IPS-18a (cell line): ENCODE results near the gene CPNE4.

Experiments
- H3K27ac ChIP-seq: one replicate; pipeline ENCODE4 v1.5.1; 2013; ENCODE audit warnings: low read length
- H3K27me3 ChIP-seq: one replicate; pipeline ENCODE4 v1.6.1; 2013; ENCODE audit warnings: mild to moderate bottlenecking, low read length; ENCODE audit not compliant: control insufficient read depth, insufficient read depth
- H3K36me3 ChIP-seq: one replicate; pipeline ENCODE4 v1.6.1; 2013; ENCODE audit warnings: low read depth, low read length; ENCODE audit not compliant: control insufficient read depth
- H3K4me1 ChIP-seq: one replicate; pipeline ENCODE4 v1.6.1; 2013; ENCODE audit warnings: low read depth, low read length; ENCODE audit not compliant: control insufficient read depth
- H3K4me3 ChIP-seq: one replicate; pipeline ENCODE4 v1.5.1; 2013; ENCODE audit warnings: low read length
- H3K9ac ChIP-seq: one replicate; pipeline ENCODE4 v1.6.1; 2013; ENCODE audit warnings: mild to moderate bottlenecking, low read length, moderate library complexity
- H3K9me3 ChIP-seq: one replicate; pipeline ENCODE4 v1.6.1; 2013; ENCODE audit warnings: low read depth, low read length; ENCODE audit not compliant: control insufficient read depth

Gene CPNE4

GRCh38 chr3:131582438-131582837, 452.4 kb downstream of the CPNE4 start:
- no peaks in the 10 kb centered on the region for H3K4me1 ChIP-seq
- H3K9me3 ChIP-seq, result no peaks in the 10 kb centered on the region
- H3K9ac ChIP-seq, result no peak overlapping the region
- no peaks in the 10 kb centered on the region for H3K36me3 ChIP-seq
- H3K27ac ChIP-seq, result no peak overlapping the region
- H3K27me3 ChIP-seq, result no peaks in the 10 kb centered on the region
- H3K4me3 ChIP-seq, result no peak overlapping the region

- H3K36me3 ChIP-seq, result no peaks in the 10 kb centered on the region
- H3K4me3 ChIP-seq, result no peak overlapping the region
- H3K9me3 ChIP-seq, result no peaks in the 10 kb centered on the region
- H3K27ac ChIP-seq, result no peak overlapping the region
- peaks cover 14% of the 10 kb centered on the region for H3K4me1 ChIP-seq
- no peaks in the 10 kb centered on the region for H3K27me3 ChIP-seq
- no peak overlapping the region for H3K9ac ChIP-seq
Measured at GRCh38 chr3:131568460-131568859, 466.4 kb downstream of the CPNE4 start.

GRCh38 chr3:131564812-131565211, 470.0 kb downstream of the CPNE4 start:
- no peaks in the 10 kb centered on the region for H3K9me3 ChIP-seq
- peaks cover 27% of the 10 kb centered on the region for H3K4me1 ChIP-seq
- H3K4me3 ChIP-seq, result no peak overlapping the region
- H3K36me3 ChIP-seq, result no peaks in the 10 kb centered on the region
- no peak overlapping the region for H3K9ac ChIP-seq
- H3K27ac ChIP-seq, result no peak overlapping the region
- no peaks in the 10 kb centered on the region for H3K27me3 ChIP-seq

GRCh38 chr3:131561511-131561910, 473.3 kb downstream of the CPNE4 start:
- Histone ChIP-seq H3K36me3 (no peaks in the 10 kb centered on the region), H3K9ac (no peak overlapping the region), H3K9me3 (no peaks in the 10 kb centered on the region), H3K4me1 (peaks cover 13% of the 10 kb centered on the region), H3K27me3 (no peaks in the 10 kb centered on the region), H3K4me3 (no peak overlapping the region), H3K27ac (no peak overlapping the region)

- H3K27me3 ChIP-seq, result no peaks in the 10 kb centered on the region
- no peak overlapping the region for H3K4me3 ChIP-seq
- no peak overlapping the region for H3K9ac ChIP-seq
- peaks cover 13% of the 10 kb centered on the region for H3K4me1 ChIP-seq
- H3K36me3 ChIP-seq, result no peaks in the 10 kb centered on the region
- no peaks in the 10 kb centered on the region for H3K9me3 ChIP-seq
- H3K27ac ChIP-seq, result no peak overlapping the region
Measured at GRCh38 chr3:131560795-131561194, 474.0 kb downstream of the CPNE4 start.

GRCh38 chr3:131555456-131555855, 479.4 kb downstream of the CPNE4 start:
- H3K4me3 ChIP-seq, result no peak overlapping the region
- H3K27ac ChIP-seq, result no peak overlapping the region
- H3K4me1 ChIP-seq, result peaks cover 3% of the 10 kb centered on the region
- H3K27me3 ChIP-seq, result no peaks in the 10 kb centered on the region
- no peaks in the 10 kb centered on the region for H3K36me3 ChIP-seq
- no peaks in the 10 kb centered on the region for H3K9me3 ChIP-seq
- H3K9ac ChIP-seq, result no peak overlapping the region

GRCh38 chr3:131553495-131554247, 481.1 kb downstream of the CPNE4 start:
- Histone ChIP-seq H3K4me3 (no peak overlapping the region), H3K9me3 (no peaks in the 10 kb centered on the region), H3K27me3 (no peaks in the 10 kb centered on the region)

GRCh38 chr3:131551761-131552160, 483.1 kb downstream of the CPNE4 start:
- H3K27me3 ChIP-seq, result no peaks in the 10 kb centered on the region

More at GRCh38 chr3:131553495-131554247, 481.1 kb downstream of the CPNE4 start:
- H3K9ac ChIP-seq, result no peak overlapping the region
- no peak overlapping the region for H3K27ac ChIP-seq
- H3K4me1 ChIP-seq, result peaks cover 3% of the 10 kb centered on the region
- H3K36me3 ChIP-seq, result no peaks in the 10 kb centered on the region

GRCh38 chr3:131550562-131551465, 484.0 kb downstream of the CPNE4 start:
- Histone ChIP-seq H3K27ac (no peak overlapping the region), H3K9me3 (no peaks in the 10 kb centered on the region)

More at GRCh38 chr3:131551761-131552160, 483.1 kb downstream of the CPNE4 start:
- H3K9ac ChIP-seq, result no peak overlapping the region
- H3K4me1 ChIP-seq, result peaks cover 3% of the 10 kb centered on the region
- no peaks in the 10 kb centered on the region for H3K9me3 ChIP-seq
- H3K36me3 ChIP-seq, result no peaks in the 10 kb centered on the region
- H3K4me3 ChIP-seq, result no peak overlapping the region
- H3K27ac ChIP-seq, result no peak overlapping the region

GRCh38 chr3:131549340-131549739, 485.5 kb downstream of the CPNE4 start:
- Histone ChIP-seq H3K27me3 (no peaks in the 10 kb centered on the region), H3K9ac (no peak overlapping the region), H3K9me3 (no peaks in the 10 kb centered on the region), H3K36me3 (no peaks in the 10 kb centered on the region), H3K4me1 (peaks cover 3% of the 10 kb centered on the region), H3K4me3 (no peak overlapping the region), H3K27ac (no peak overlapping the region)

More at GRCh38 chr3:131550562-131551465, 484.0 kb downstream of the CPNE4 start:
- Histone ChIP-seq H3K27me3 (no peaks in the 10 kb centered on the region), H3K9ac (no peak overlapping the region), H3K4me3 (no peak overlapping the region), H3K4me1 (peaks cover 3% of the 10 kb centered on the region), H3K36me3 (no peaks in the 10 kb centered on the region)

- Histone ChIP-seq H3K27ac (no peak overlapping the region), H3K4me1 (peaks cover 3% of the 10 kb centered on the region), H3K36me3 (no peaks in the 10 kb centered on the region), H3K27me3 (no peaks in the 10 kb centered on the region), H3K4me3 (no peak overlapping the region), H3K9ac (no peak overlapping the region), H3K9me3 (no peaks in the 10 kb centered on the region)
Measured at GRCh38 chr3:131547585-131547984, 487.2 kb downstream of the CPNE4 start.
